ENCODE results near the gene PODXL. TPM values are rescaled to one million over a fixed set of nuclear protein-coding genes. Genes with fewer than 3 reads are reported as not detected.
"Not testable (repeated sequence)": the region's sequence is repeated elsewhere in the genome, so short reads cannot be mapped to it uniquely, and the experiment has no call there.

Gene PODXL
- total RNA-seq, 1 experiment from 2014 or later, result 4.0 TPM

DNA sequence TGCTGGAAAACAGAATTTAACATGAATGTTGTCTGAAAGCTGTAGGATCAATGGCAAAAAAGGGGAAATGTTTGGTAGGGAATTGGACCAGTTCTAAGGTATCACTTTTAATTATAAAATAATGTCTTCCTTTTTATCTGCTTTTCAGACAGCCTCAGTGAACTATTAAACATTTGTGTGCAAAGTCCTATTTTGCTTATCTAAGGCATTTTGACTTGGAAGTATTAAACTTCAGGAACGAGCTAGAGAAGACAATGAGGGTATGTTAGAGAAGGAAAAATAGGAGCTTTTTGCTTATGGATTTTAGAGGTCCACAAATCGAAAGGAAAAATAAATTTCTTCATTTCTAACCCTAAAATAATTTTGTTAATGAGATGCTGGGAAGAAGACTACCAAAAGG, 63.3 kb downstream of the PODXL start:
- no peak for DNase-seq (ENCODE audit: low spot score)

DNA sequence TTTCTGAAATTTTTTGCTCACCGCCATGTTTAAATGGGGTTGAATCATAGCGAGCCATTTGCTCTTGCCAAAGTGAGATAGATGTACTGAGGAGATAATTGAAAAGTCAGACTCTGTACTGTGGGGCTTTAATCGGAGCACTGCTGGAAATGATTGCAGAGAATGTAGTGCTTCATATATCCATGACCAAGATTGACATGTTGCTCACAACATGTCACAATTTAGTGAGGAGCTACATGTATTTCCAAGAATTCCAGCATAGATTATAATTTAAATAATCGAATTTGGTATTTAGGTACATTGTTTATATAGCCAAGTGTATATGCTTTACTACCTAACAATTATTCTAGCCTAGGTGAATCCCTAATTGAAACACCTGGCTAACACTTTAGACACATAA, 66.5 kb downstream of the PODXL start:
- DNase-seq (ENCODE audit: low spot score), result no peak

DNA sequence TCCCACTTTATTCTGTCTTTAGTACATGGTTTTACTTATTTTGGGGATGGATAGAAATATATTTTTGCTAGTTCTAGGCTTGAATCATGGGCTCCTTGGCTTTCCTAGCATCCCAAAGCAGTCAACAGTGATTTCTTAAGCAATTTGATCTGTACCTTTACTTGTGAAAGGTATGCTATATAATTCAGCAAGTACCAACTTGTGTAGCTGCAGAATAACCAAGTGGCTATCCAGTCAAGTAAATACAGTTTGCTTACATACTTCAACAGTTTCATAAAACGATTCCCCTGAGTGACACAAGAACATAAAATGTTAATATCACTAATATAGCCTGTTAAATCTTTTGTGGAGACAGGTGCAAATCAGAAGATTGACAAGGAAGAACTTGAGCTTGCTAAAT, 67.2 kb downstream of the PODXL start:
- DNase-seq (ENCODE audit: low spot score), result no peak

DNA sequence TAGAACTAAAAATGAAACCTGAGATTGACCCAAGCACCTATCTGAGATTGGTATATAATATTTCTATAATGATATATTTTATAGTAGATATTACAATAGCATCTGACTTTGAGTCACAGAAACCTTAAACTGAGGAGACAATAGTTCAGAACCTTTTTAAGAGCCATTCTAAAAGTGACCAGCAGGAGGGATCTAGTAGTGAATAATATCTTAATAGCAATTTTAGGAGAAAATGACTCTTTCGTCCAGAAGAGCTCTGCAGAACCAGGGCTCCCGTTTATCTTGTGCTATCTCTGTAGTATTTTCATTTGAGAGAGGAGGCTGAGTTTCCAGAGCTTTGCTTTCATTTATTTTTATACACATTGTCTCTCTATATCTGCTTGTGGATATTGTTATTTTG, 68.1 kb downstream of the PODXL start:
- DNase-seq (ENCODE audit: low spot score), result no peak

DNA sequence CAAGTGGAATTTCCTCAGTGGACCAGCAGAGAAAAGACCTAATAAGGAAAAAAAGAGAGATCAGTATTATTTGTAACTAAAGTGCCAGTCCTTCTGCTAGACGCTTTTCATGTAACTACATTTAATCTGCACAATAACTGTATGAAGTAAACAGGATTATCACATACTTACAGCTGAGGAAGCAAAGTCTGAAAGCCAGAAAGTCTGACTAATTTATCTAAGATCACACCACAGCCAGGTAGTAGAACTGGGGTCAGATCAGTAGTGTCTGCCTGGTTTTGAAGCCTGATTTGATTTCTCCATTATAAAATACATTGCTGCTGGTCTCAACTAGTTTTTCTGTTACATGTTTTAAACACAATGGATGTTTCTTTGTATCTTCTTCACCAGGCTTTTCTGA, 69.2 kb downstream of the PODXL start:
- DNase-seq (ENCODE audit: low spot score), result no peak

- no peak for DNase-seq (ENCODE audit: low spot score)
Measured at GRCh38 chr7:131486346-131486745, 70.1 kb downstream of the PODXL start.

- DNase-seq (ENCODE audit: low spot score), result no peak
Measured at GRCh38 chr7:131483586-131483985, 72.8 kb downstream of the PODXL start.

- DNase-seq (ENCODE audit: low spot score), result no peak
Measured at GRCh38 chr7:131482800-131483199, 73.6 kb downstream of the PODXL start.

- DNase-seq (ENCODE audit: low spot score), result no peak
Measured at GRCh38 chr7:131480384-131481315, 75.8 kb downstream of the PODXL start.

DNA sequence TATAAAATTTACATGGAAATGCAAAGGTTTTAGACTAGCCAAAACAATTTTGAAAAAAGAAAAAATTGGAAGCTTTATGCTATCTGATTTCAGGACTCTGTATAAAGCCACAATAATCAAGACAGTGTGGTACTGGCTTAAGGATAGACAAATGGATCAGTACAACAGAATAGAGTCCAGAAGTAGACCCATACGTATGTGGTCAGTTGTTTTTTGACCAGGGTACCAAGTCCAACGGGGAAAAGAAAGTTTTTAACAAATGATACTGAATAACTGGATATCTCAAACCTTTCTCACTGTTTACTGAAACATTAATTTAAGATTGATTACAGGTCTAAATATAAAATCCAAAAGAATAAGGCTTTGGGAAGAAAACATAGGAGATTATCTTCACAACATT, 79.7 kb downstream of the PODXL start:
- DNase-seq (ENCODE audit: low spot score), result no peak

- DNase-seq (ENCODE audit: low spot score), result no peak
Measured at GRCh38 chr7:131471250-131472004, 85.0 kb downstream of the PODXL start.

DNA sequence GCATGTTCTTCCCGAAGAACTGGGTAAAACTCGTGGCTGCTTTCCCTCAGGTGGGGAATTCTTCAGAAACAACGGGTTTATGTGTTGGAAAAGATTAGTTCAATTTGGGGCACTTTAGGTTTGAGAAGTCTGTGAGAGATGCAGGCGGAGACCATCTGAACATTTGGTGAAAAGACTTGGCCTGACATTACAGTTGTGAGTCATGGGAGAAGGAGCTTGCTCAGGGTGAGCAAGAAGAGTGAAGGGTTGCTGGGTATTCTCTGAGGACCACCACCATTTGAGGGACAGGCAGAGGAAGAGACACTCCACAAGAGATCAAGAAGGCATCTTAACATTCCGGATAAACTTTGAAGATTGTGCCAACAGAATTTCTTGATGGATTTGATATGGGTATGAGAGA, 88.6 kb downstream of the PODXL start:
- DNase-seq (ENCODE audit: low spot score), result no peak

DNA sequence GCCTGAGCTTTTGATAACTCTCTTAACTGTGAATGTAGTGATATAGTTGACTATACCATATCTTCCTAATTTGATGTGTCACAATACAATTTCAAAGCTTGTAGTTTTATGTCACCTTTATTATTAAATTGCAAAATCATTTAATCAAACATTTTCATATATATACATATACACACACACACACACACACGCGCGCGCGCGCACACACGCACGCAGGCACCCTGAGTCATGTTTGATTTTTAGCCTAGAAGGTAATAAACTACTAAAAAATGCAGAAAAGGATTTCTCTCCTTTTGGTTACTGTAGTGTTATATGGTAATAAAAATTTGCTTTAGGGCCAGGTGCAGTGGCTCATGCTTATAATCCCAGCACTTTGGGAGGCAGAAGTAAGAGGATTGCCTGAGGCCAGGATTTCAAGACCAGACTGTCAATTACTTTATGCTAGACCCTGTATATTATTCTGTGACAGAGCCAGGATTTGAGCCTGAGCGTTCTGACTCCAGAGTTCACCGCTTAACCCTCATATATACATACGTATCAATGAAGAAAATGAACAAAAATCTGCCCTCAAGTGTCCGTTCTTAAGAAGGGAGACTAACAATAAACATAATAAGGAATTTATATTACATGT, 89.6 kb downstream of the PODXL start:
- no peak for DNase-seq (ENCODE audit: low spot score)

GRCh38 chr7:131462715-131463114, 93.7 kb downstream of the PODXL start:
- DNase-seq (ENCODE audit: low spot score), result not testable (repeated sequence)

GRCh38 chr7:131462059-131462458, 94.4 kb downstream of the PODXL start:
- no peak for DNase-seq (ENCODE audit: low spot score)

DNA sequence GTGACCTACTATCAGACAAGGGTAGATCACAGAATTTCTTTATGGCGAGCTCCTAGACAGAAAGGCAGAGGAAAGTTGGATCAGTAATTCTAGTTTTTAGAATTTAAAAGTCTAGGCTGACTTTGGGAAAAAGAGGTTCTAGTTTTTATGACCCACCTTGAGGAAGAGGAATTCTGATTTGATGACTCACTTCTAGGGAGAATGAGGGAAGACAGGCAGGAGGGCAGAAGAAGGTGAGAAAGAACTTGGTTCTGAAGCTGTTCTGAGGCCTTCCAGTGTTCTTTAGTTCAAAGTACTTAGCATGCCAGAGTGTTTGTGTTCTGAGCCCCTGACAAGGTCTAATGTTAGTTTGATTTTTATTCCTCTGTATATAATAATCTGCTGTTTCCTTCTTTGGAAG, 97.2 kb downstream of the PODXL start:
- no peak for DNase-seq (ENCODE audit: low spot score)

DNA sequence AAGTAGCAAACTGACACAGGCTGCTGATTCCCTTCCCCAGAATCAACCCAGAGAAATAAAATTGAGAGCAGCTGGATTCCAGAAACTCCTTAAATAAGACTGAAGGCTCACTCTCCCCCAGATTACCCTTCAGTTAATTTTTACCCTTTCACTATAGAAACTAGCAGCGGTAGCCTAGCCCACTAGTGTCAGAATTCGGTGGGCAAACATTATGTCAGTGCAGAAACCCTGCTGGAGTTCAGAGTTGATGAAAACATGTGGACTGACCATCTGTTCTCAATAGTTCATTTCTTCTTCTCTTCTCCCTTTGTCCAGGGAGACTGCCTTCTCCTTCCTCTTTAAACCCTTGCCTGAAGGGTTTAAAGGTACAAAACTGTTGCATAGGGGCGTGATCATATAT, 100.1 kb downstream of the PODXL start:
- no peak for DNase-seq (ENCODE audit: low spot score)

GRCh38 chr7:131455546-131455945, 100.9 kb downstream of the PODXL start:
- no peak for DNase-seq (ENCODE audit: low spot score)

DNA sequence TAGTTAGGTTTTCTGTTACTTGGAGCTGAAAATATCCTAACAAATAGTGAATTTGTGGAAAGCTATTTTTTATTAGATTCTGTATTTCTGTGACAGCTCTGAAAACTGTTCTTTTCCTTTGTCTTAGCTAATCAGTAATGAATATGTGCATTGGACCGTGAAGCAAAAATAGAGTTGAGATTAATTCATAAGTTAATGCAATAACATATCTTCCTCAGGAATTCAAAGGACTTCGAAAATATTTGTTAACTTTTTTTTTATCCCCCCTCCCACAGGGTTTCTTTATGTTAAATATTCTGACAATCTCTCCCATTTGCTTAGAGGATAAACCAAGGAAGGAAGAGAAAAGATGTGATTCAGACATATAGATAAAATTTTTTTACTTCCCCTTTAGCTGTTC, 101.4 kb downstream of the PODXL start:
- no peak for DNase-seq (ENCODE audit: low spot score)

- no peak for DNase-seq (ENCODE audit: low spot score)
Measured at GRCh38 chr7:131454498-131454897, 101.9 kb downstream of the PODXL start.

Measured in H4 (cell line).